HEK293 (cell line): Measurements from ENCODE around the gene PTPMT1.

Source experiments
- CTCF ChIA-PET: fragments of 350-600 bp; formaldehyde crosslinking; extraction: SDS; loops from one replicate; lab custom pipeline; 2021; ENCODE audit warnings: antibody characterized with exemption; lab: Yijun Ruan, JAX
- POLR2A ChIA-PET: fragments of 300-600 bp; formaldehyde crosslinking; extraction: SDS; loops from one replicate; lab custom pipeline; 2020; ENCODE audit warnings: antibody characterized with exemption, inconsistent platforms; lab: Yijun Ruan, JAX
- H3K27ac ChIP-seq: fragments of 200-500 bp; sonication (Bioruptor generic); 2 replicates; pipeline ENCODE4 v1.5.1; 2014; ENCODE audit warnings: low read depth, low read length, control low read depth, inconsistent platforms; ENCODE audit errors: extremely low read depth
- H3K36me3 ChIP-seq, 2 experiments: fragments of 200-500 bp in 1 of 2; sonication (Bioruptor generic) in 1 of 2; 1 replicate in 1 of 2; 2 replicates in 1 of 2; pipeline ENCODE4 v1.5.1; 2014 to 2017; ENCODE audit warnings: inconsistent platforms in 2 of 2, low read length in 2 of 2; ENCODE audit not compliant: control insufficient read depth in 2 of 2, insufficient read depth in 1 of 2
- H3K4me1 ChIP-seq: fragments of 200-500 bp; sonication (Bioruptor generic); 2 replicates; pipeline ENCODE4 v1.5.1; 2014; ENCODE audit warnings: mild to moderate bottlenecking, low read length, inconsistent platforms; ENCODE audit not compliant: control insufficient read depth, insufficient read depth
- H3K4me3 ChIP-seq: 2 replicates; pipeline ENCODE4 v1.5.1; 2011; ENCODE audit warnings: low read depth, mild to moderate bottlenecking, control low read depth, low read length, moderate library complexity
- H3K9me3 ChIP-seq: fragments of 200-500 bp; sonication (Bioruptor generic); 2 replicates; pipeline ENCODE4 v1.5.1; 2014; ENCODE audit warnings: low read depth, low read length, inconsistent platforms; ENCODE audit not compliant: control insufficient read depth, insufficient read depth
- EGR2 ChIP-seq: fragments of 450-650 bp; formaldehyde crosslinking; IDR thresholded peaks from 2 replicates; pipeline ENCODE4 v1.5.1; 2016; ENCODE audit warnings: low read depth, missing biosample characterization, missing genetic modification characterization
- FEZF1 ChIP-seq: fragments of 450-650 bp; formaldehyde crosslinking; IDR thresholded peaks from 2 replicates; pipeline ENCODE4 v1.5.1; 2016; ENCODE audit warnings: missing biosample characterization, missing genetic modification characterization
- GLI4 ChIP-seq: fragments of 450-650 bp; formaldehyde crosslinking; IDR thresholded peaks from 2 replicates; pipeline ENCODE4 v1.5.1; 2016; ENCODE audit warnings: missing biosample characterization, missing genetic modification characterization
- KLF8 ChIP-seq: fragments of 450-650 bp; formaldehyde crosslinking; IDR thresholded peaks from 2 replicates; pipeline ENCODE4 v1.5.1; 2016; ENCODE audit warnings: missing biosample characterization, missing genetic modification characterization
- MZF1 ChIP-seq: fragments of 450-650 bp; formaldehyde crosslinking; IDR thresholded peaks from 2 replicates; pipeline ENCODE4 v1.5.1; 2017; ENCODE audit warnings: missing biosample characterization, missing genetic modification characterization, borderline replicate concordance
- SCRT1 ChIP-seq: fragments of 450-650 bp; formaldehyde crosslinking; IDR thresholded peaks from 2 replicates; pipeline ENCODE4 v1.5.1; 2016; ENCODE audit warnings: missing biosample characterization, missing genetic modification characterization, borderline replicate concordance
- SCRT2 ChIP-seq: fragments of 450-650 bp; formaldehyde crosslinking; IDR thresholded peaks from 2 replicates; pipeline ENCODE4 v1.5.1; 2016; ENCODE audit warnings: missing biosample characterization, missing genetic modification characterization
- YY1 ChIP-seq: fragments of 450-650 bp; formaldehyde crosslinking; IDR thresholded peaks from 2 replicates; pipeline ENCODE4 v1.5.1; 2018; ENCODE audit warnings: missing biosample characterization, missing genetic modification characterization
- ZNF248 ChIP-seq: fragments of 450-650 bp; formaldehyde crosslinking; IDR thresholded peaks from 2 replicates; pipeline ENCODE4 v1.5.1; 2017; ENCODE audit warnings: missing biosample characterization, missing genetic modification characterization
- ZNF335 ChIP-seq: fragments of 450-650 bp; formaldehyde crosslinking; conservative IDR thresholded peaks from 2 replicates; pipeline ENCODE4 v1.5.1; 2016; ENCODE audit warnings: missing biosample characterization, missing genetic modification characterization
- ZNF350 ChIP-seq: fragments of 450-650 bp; formaldehyde crosslinking; IDR thresholded peaks from 2 replicates; pipeline ENCODE4 v1.5.0; 2017; ENCODE audit warnings: missing biosample characterization, mild to moderate bottlenecking, missing genetic modification characterization
- ZNF416 ChIP-seq: fragments of 450-650 bp; formaldehyde crosslinking; IDR thresholded peaks from 2 replicates; pipeline ENCODE4 v1.5.1; 2016; ENCODE audit warnings: missing biosample characterization, missing genetic modification characterization
- ZNF501 ChIP-seq: fragments of 450-650 bp; formaldehyde crosslinking; IDR thresholded peaks from 2 replicates; pipeline ENCODE4 v1.5.1; 2016; ENCODE audit warnings: missing biosample characterization, missing genetic modification characterization
- ZNF510 ChIP-seq: fragments of 450-650 bp; formaldehyde crosslinking; IDR thresholded peaks from 2 replicates; pipeline ENCODE4 v1.5.1; 2018; ENCODE audit warnings: mild to moderate bottlenecking, missing genetic modification characterization, missing biosample characterization; ENCODE audit not compliant: insufficient replicate concordance
- ZNF701 ChIP-seq: fragments of 450-650 bp; formaldehyde crosslinking; IDR thresholded peaks from 2 replicates; pipeline ENCODE4 v1.5.1; 2016; ENCODE audit warnings: missing biosample characterization, missing genetic modification characterization
- ZNF837 ChIP-seq: fragments of 450-650 bp; formaldehyde crosslinking; IDR thresholded peaks from 2 replicates; pipeline ENCODE4 v1.5.1; 2016; ENCODE audit warnings: missing biosample characterization, missing genetic modification characterization
- ZSCAN23 ChIP-seq: fragments of 450-650 bp; formaldehyde crosslinking; IDR thresholded peaks from 2 replicates; pipeline ENCODE4 v1.5.1; 2016; ENCODE audit warnings: missing biosample characterization, missing genetic modification characterization
- TF ChIP-seq, protein P1 (sequence below): fragments of 450-650 bp; formaldehyde crosslinking; conservative IDR thresholded peaks from 2 replicates; pipeline ENCODE4 v1.5.1; 2016; ENCODE audit warnings: low read depth, missing biosample characterization, missing genetic modification characterization
- TF ChIP-seq, protein P2 (sequence below): fragments of 450-650 bp; formaldehyde crosslinking; IDR thresholded peaks from 2 replicates; pipeline ENCODE4 v1.5.1; 2017; ENCODE audit warnings: missing biosample characterization, missing genetic modification characterization
- TF ChIP-seq, protein P3 (sequence below): fragments of 450-650 bp; formaldehyde crosslinking; IDR thresholded peaks from 2 replicates; pipeline ENCODE4 v1.5.1; 2017; ENCODE audit warnings: missing biosample characterization, missing genetic modification characterization
- TF ChIP-seq, protein P4 (sequence below): fragments of 450-650 bp; formaldehyde crosslinking; IDR thresholded peaks from 2 replicates; pipeline ENCODE4 v1.5.1; 2017; ENCODE audit warnings: missing biosample characterization, missing genetic modification characterization
- TF ChIP-seq, protein P5 (sequence below): fragments of 450-650 bp; formaldehyde crosslinking; IDR thresholded peaks from 2 replicates; pipeline ENCODE4 v1.5.1; 2017; ENCODE audit warnings: missing biosample characterization, missing genetic modification characterization
- TF ChIP-seq, protein P6 (sequence below): fragments of 450-650 bp; formaldehyde crosslinking; IDR thresholded peaks from 2 replicates; pipeline ENCODE4 v1.5.1; 2016; ENCODE audit warnings: missing biosample characterization, missing genetic modification characterization

Gene PTPMT1

DNA sequence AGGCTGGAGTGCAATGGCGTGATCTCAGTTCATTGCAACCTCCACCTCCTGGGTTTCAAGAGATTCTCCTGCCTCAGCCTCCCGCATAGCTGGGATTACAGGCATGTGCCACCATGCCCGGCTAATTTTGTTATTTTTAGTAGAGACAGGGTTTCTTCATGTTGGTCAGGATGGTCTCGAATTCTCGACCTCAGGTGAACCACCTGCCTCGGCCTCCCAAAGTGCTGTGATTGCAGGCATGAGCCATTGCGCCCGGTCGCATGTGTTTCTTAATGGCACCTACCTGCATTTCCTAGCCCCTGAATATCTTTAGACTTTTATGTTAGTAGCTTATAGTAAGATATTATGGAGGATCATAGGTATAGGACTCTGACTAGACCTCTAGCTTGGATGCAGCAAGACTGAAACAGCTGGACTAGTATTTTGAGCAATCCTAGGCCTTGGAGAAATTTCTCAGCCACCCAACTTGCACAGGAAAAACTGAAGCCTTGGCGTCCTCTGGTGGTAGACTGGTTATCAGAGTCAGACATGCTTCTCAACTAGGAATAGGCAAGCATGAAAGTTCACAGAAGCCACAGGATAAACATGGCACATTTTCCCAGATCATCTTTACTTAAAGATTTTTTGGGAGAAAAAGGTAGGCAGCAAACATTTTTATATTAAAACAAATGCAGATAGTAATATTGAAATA lies 51.5 kb downstream of the PTPMT1 start (continued):
- TF ChIP-seq, protein P1, sequence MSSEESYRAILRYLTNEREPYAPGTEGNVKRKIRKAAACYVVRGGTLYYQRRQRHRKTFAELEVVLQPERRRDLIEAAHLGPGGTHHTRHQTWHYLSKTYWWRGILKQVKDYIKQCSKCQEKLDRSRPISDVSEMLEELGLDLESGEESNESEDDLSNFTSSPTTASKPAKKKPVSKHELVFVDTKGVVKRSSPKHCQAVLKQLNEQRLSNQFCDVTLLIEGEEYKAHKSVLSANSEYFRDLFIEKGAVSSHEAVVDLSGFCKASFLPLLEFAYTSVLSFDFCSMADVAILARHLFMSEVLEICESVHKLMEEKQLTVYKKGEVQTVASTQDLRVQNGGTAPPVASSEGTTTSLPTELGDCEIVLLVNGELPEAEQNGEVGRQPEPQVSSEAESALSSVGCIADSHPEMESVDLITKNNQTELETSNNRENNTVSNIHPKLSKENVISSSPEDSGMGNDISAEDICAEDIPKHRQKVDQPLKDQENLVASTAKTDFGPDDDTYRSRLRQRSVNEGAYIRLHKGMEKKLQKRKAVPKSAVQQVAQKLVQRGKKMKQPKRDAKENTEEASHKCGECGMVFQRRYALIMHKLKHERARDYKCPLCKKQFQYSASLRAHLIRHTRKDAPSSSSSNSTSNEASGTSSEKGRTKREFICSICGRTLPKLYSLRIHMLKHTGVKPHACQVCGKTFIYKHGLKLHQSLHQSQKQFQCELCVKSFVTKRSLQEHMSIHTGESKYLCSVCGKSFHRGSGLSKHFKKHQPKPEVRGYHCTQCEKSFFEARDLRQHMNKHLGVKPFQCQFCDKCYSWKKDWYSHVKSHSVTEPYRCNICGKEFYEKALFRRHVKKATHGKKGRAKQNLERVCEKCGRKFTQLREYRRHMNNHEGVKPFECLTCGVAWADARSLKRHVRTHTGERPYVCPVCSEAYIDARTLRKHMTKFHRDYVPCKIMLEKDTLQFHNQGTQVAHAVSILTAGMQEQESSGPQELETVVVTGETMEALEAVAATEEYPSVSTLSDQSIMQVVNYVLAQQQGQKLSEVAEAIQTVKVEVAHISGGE (tag by site-specific recombination): no peak
- TF ChIP-seq ZNF701 (tag by site-specific recombination) (no peak), MZF1 (tag by site-specific recombination) (no peak), ZNF416 (tag by site-specific recombination) (no peak), YY1 (no peak), ZNF248 (tag by site-specific recombination) (no peak), GLI4 (tag by site-specific recombination) (no peak), EGR2 (no peak), SCRT2 (tag by site-specific recombination) (no peak), FEZF1 (no peak)
- TF ChIP-seq, protein P2, sequence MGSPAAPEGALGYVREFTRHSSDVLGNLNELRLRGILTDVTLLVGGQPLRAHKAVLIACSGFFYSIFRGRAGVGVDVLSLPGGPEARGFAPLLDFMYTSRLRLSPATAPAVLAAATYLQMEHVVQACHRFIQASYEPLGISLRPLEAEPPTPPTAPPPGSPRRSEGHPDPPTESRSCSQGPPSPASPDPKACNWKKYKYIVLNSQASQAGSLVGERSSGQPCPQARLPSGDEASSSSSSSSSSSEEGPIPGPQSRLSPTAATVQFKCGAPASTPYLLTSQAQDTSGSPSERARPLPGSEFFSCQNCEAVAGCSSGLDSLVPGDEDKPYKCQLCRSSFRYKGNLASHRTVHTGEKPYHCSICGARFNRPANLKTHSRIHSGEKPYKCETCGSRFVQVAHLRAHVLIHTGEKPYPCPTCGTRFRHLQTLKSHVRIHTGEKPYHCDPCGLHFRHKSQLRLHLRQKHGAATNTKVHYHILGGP (tag by site-specific recombination): no peak
- TF ChIP-seq, protein P3, sequence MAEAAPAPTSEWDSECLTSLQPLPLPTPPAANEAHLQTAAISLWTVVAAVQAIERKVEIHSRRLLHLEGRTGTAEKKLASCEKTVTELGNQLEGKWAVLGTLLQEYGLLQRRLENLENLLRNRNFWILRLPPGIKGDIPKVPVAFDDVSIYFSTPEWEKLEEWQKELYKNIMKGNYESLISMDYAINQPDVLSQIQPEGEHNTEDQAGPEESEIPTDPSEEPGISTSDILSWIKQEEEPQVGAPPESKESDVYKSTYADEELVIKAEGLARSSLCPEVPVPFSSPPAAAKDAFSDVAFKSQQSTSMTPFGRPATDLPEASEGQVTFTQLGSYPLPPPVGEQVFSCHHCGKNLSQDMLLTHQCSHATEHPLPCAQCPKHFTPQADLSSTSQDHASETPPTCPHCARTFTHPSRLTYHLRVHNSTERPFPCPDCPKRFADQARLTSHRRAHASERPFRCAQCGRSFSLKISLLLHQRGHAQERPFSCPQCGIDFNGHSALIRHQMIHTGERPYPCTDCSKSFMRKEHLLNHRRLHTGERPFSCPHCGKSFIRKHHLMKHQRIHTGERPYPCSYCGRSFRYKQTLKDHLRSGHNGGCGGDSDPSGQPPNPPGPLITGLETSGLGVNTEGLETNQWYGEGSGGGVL: no peak

DNA sequence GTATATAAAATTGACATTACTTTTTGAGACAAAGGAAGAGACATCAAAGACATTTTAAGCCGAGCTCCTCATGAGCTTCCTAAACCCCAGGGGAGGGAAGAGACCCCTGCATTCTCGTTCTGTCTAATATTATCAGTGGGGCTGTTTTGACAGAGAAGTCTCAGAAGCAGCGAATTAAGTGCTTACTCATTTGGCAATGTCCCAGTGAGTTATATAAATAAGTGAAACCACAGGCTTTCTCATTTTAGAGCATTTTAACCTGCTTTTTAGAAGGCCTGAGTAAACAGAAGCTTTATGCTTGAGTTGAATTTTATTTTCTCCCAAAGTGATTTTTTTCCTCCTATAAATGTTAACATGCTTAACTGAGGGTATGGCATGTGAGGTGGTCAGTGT lies 52.0 kb downstream of the PTPMT1 start:
- ChIA-PET CTCF (interaction anchor here (0.6 to 2.5 kb wide), 10 partner anchors 9 to 358 kb away, joined by 3 to 18 read pairs (median 5); partner anchors contain the start of gene C1QTNF4), POLR2A (no interaction called here)
- H3K4me1 ChIP-seq: no peaks in the 10 kb centered on the region
- no peak overlapping the region for H3K4me3 ChIP-seq
- no peak overlapping the region for H3K27ac ChIP-seq
- H3K36me3 ChIP-seq: peaks cover 11 to 58% of the 10 kb centered on the region in 2 experiments
- H3K9me3 ChIP-seq: no peaks in the 10 kb centered on the region
- no peak for TF ChIP-seq ZSCAN23 (tag by site-specific recombination)
- TF ChIP-seq ZNF510 (tag by site-specific recombination): no peak
- no peak for TF ChIP-seq ZNF350 (tag by site-specific recombination)
- TF ChIP-seq, protein P4, sequence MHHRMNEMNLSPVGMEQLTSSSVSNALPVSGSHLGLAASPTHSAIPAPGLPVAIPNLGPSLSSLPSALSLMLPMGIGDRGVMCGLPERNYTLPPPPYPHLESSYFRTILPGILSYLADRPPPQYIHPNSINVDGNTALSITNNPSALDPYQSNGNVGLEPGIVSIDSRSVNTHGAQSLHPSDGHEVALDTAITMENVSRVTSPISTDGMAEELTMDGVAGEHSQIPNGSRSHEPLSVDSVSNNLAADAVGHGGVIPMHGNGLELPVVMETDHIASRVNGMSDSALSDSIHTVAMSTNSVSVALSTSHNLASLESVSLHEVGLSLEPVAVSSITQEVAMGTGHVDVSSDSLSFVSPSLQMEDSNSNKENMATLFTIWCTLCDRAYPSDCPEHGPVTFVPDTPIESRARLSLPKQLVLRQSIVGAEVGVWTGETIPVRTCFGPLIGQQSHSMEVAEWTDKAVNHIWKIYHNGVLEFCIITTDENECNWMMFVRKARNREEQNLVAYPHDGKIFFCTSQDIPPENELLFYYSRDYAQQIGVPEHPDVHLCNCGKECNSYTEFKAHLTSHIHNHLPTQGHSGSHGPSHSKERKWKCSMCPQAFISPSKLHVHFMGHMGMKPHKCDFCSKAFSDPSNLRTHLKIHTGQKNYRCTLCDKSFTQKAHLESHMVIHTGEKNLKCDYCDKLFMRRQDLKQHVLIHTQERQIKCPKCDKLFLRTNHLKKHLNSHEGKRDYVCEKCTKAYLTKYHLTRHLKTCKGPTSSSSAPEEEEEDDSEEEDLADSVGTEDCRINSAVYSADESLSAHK (tag by site-specific recombination): no peak
- TF ChIP-seq ZNF501: no peak
- TF ChIP-seq ZNF335 (tag by site-specific recombination): no peak
- TF ChIP-seq KLF8 (tag by site-specific recombination): no peak
- TF ChIP-seq, protein P5, sequence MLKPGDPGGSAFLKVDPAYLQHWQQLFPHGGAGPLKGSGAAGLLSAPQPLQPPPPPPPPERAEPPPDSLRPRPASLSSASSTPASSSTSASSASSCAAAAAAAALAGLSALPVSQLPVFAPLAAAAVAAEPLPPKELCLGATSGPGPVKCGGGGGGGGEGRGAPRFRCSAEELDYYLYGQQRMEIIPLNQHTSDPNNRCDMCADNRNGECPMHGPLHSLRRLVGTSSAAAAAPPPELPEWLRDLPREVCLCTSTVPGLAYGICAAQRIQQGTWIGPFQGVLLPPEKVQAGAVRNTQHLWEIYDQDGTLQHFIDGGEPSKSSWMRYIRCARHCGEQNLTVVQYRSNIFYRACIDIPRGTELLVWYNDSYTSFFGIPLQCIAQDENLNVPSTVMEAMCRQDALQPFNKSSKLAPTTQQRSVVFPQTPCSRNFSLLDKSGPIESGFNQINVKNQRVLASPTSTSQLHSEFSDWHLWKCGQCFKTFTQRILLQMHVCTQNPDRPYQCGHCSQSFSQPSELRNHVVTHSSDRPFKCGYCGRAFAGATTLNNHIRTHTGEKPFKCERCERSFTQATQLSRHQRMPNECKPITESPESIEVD (tag by site-specific recombination): no peak
- TF ChIP-seq, protein P6, sequence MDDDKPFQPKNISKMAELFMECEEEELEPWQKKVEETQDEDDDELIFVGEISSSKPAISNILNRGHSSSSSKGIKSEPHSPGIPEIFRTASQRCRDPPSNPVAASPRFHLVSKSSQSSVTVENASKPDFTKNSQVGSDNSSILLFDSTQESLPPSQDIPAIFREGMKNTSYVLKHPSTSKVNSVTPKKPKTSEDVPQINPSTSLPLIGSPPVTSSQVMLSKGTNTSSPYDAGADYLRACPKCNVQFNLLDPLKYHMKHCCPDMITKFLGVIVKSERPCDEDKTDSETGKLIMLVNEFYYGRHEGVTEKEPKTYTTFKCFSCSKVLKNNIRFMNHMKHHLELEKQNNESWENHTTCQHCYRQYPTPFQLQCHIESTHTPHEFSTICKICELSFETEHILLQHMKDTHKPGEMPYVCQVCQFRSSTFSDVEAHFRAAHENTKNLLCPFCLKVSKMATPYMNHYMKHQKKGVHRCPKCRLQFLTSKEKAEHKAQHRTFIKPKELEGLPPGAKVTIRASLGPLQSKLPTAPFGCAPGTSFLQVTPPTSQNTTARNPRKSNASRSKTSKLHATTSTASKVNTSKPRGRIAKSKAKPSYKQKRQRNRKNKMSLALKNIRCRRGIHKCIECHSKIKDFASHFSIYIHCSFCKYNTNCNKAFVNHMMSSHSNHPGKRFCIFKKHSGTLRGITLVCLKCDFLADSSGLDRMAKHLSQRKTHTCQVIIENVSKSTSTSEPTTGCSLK (tag by site-specific recombination): no peak
- no peak for TF ChIP-seq SCRT1 (tag by site-specific recombination)
- TF ChIP-seq ZNF837 (tag by site-specific recombination): no peak
